ENCODE results near the gene SCYGR4.

DNA sequence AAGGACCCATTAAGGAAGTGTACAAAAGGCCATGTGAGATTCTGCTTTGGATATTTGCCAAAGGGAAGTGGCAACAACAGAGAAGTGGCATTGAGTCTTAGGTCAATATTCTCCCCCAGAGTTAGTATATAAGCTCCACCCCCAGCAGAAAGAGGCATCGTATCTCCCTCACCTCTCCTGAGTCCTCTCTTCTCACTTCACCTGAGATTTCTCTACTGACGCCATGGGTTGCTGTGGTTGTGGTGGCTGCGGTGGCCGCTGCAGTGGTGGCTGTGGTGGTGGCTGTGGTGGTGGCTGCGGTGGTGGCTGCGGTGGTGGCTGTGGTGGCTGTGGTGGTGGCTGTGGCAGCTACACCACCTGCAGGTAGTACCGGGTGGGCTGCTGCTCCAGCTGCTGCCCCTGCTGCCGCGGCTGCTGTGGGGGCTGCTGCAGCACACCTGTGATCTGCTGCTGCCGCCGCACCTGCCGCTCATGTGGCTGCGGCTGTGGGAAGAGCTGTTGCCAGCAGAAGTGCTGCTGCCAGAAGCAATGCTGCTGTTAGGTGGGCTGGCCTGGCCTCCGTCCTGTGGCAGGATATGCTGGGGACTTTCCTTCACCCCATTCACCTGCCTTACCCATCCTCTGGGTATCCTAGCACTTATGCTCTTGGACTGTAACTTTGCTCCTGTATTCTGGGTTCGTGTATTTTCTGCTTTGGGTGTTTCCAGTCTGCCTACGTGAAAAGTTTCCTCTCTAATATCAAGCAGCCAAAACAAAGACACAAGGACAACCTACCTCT lies 8.5 kb upstream of the SCYGR4 start:
- TF ChIP-seq POLR2A (IDR thresholded peaks at IDR 0.05) (no peak), POLR2AphosphoS5 (IDR thresholded peaks at IDR 0.05) (no peak)
- TF ChIP-seq, protein P1, sequence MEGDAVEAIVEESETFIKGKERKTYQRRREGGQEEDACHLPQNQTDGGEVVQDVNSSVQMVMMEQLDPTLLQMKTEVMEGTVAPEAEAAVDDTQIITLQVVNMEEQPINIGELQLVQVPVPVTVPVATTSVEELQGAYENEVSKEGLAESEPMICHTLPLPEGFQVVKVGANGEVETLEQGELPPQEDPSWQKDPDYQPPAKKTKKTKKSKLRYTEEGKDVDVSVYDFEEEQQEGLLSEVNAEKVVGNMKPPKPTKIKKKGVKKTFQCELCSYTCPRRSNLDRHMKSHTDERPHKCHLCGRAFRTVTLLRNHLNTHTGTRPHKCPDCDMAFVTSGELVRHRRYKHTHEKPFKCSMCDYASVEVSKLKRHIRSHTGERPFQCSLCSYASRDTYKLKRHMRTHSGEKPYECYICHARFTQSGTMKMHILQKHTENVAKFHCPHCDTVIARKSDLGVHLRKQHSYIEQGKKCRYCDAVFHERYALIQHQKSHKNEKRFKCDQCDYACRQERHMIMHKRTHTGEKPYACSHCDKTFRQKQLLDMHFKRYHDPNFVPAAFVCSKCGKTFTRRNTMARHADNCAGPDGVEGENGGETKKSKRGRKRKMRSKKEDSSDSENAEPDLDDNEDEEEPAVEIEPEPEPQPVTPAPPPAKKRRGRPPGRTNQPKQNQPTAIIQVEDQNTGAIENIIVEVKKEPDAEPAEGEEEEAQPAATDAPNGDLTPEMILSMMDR (IDR thresholded peaks at IDR 0.05), result no peak

All from upper lobe of left lung (tissue), 4 donors.